ENCODE results near the gene ZBTB7C. TPM values are rescaled to one million over a fixed set of nuclear protein-coding genes. Genes with fewer than 3 reads are reported as not detected.

Gene ZBTB7C
- total and polyA plus RNA-seq, 2 of the 8 experiments (the other 6 are each of a cell fraction or from before 2014, with no cell fraction given), result 0.15 to 0.45 TPM

DNA sequence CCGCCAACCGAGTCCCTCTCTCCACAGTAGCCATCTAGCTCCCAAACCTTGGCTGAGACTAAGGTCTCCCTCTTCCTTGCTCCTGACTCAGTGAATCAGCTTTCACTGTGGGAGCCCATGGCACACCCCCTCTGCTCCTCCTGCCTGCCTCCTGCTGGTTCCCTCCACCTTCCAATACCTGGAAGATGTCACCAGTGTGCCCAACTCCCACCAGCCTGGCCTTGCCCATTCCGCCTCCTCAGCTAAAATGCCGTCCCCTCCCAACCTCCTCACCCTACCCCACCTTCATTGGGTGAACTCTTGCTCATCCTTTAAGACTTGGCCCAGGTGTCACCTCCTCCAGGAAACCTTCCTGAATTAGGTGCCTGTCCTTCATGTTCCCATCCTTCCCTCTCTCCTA lies 348.8 kb downstream of the ZBTB7C start:
- FAIRE-seq (no peak), DNase-seq (ENCODE audit: low read depth in 1 of 2, low spot score in 2 of 2) (no peak)
- CTCF ChIA-PET (ENCODE audit: partially characterized antibody), result interaction anchor here (1.0 to 3.2 kb wide), 9 partner anchors 9 to 385 kb away, joined by 3 to 11 read pairs (median 5); no protein-coding TSS in a partner anchor
- Histone ChIP-seq H3K27ac (ENCODE audit: low read depth, low read length) (no peak overlapping the region), H2AK5ac (ENCODE audit: low read depth, low read length) (0 out of 2 replicates have a peak overlapping the region, but pooled peaks have one; percentile 65), H3K14ac (ENCODE audit: insufficient read length) (no peak overlapping the region), H3K4ac (replicated peaks; ENCODE audit: insufficient read length, low read depth, low read length) (peak overlapping the region; percentile 14), H2BK5ac (ENCODE audit: low read depth, low read length) (peak overlapping the region; percentile 63; the same call in 1 of the 2 replicates), H3K4me1 (replicated peaks in 1 of 4; ENCODE audit: control insufficient read depth in 3 of 4, insufficient read depth in 4 of 4, low read length in 3 of 4) (peaks cover 3 to 11% (median 9%) of the 10 kb centered on the region in 4 experiments), H4K5ac (ENCODE audit: insufficient read length, low read depth, low read length) (no peak overlapping the region), H3K9me3 (ENCODE audit: insufficient read depth in 2 of 2, low read depth in 1 of 2, low read length in 1 of 2) (no peaks in the 10 kb centered on the region), H3K36me3 (ENCODE audit: control insufficient read depth in 2 of 4, insufficient read depth in 4 of 4, low read length in 3 of 4) (no peaks in the 10 kb centered on the region), H2BK15ac (ENCODE audit: low read length) (peak overlapping the region; percentile 81; the same call in 1 of the 2 replicates), H3K23me2 (ENCODE audit: low read depth, low read length) (no peaks in the 10 kb centered on the region), H3K9ac (replicated peaks in 1 of 4; ENCODE audit: extremely low read depth in 1 of 4, low read depth in 3 of 4, low read length in 3 of 4) (no peak overlapping the region), H3K23ac (ENCODE audit: insufficient read length) (no peak overlapping the region), H2BK12ac (ENCODE audit: low read depth, low read length) (0 out of 2 replicates have a peak overlapping the region, but pooled peaks have one; percentile 50), H3K27me3 (replicated peaks in 1 of 4; ENCODE audit: control insufficient read depth in 3 of 4, extremely low read depth in 1 of 4, insufficient read depth in 3 of 4, low read length in 3 of 4) (no peaks in the 10 kb centered on the region; a peak in 2 of 7 replicates), H4K91ac (replicated peaks; ENCODE audit: insufficient read length, low read length) (peak overlapping the region; percentile 12), H3K4me3 (ENCODE audit: extremely low read depth in 1 of 4, insufficient read depth in 2 of 4, low read depth in 3 of 4, low read length in 4 of 4) (no peak overlapping the region), H3K4me2 (ENCODE audit: insufficient read depth in 1 of 2, low read depth in 2 of 2, low read length in 2 of 2) (peak overlapping the region in 1 of 2 experiments; percentile 19; a peak in 1 of 4 replicates), H4K8ac (ENCODE audit: extremely low read depth, insufficient read depth, low read length) (no peak overlapping the region), H4K20me1 (replicated peaks in 1 of 2; ENCODE audit: control insufficient read depth in 1 of 2, insufficient read depth in 2 of 2, low read length in 2 of 2) (no peaks in the 10 kb centered on the region), H2BK20ac (ENCODE audit: low read length) (peak overlapping the region; percentile 96), H3K56ac (replicated peaks; ENCODE audit: insufficient read length, low read depth, low read length) (no peak overlapping the region), H3K79me1 (ENCODE audit: low read depth, low read length) (no peaks in the 10 kb centered on the region), H3K18ac (ENCODE audit: extremely low read depth, low read length) (no peak overlapping the region), H2BK120ac (replicated peaks; ENCODE audit: low read depth, low read length) (no peak overlapping the region), H3K79me2 (ENCODE audit: control insufficient read depth in 1 of 2, insufficient read depth in 2 of 2, low read length in 2 of 2) (no peaks in the 10 kb centered on the region), H2AFZ (ENCODE audit: low read length) (0 out of 2 replicates have a peak overlapping the region, but pooled peaks have one; percentile 33)
- 89% methylated on average over 4 of the region's 4 CpGs; no CpG with 5 or more reads in 1 of the 2 experiments for WGBS, 2 experiments (ENCODE audit: extremely low coverage in 1 of 2, insufficient coverage in 1 of 2, insufficient read length in 1 of 2, insufficient replicate concordance in 2 of 2, low coverage in 1 of 2, low lambda C conversion rate in 2 of 2, missing lambda C conversion rate in 1 of 2)
- TF ChIP-seq JUND (IDR thresholded peaks at IDR 0.05; ENCODE audit: low read length) (no peak), EP300 (IDR thresholded peaks at IDR 0.05; ENCODE audit: borderline replicate concordance in 1 of 2, low read depth in 2 of 2, low read length in 2 of 2) (no peak), TBP (IDR thresholded peaks at IDR 0.05; ENCODE audit: low read depth, low read length) (no peak), NRF1 (IDR thresholded peaks at IDR 0.05; ENCODE audit: low read depth, low read length) (no peak), KDM5A (IDR thresholded peaks at IDR 0.05; ENCODE audit: low read length) (no peak), CBX8 (IDR thresholded peaks at IDR 0.05; ENCODE audit: borderline replicate concordance, low read depth, low read length) (no peak)
- POLR2A ChIA-PET (ENCODE audit: partially characterized antibody), result no interaction called here
